IPS-15b (cell line): ENCODE data around the gene DDX28.

Experiments
- H3K27me3 ChIP-seq: one replicate; pipeline ENCODE4 v1.6.1; 2013; ENCODE audit warnings: low read length; ENCODE audit not compliant: control insufficient read depth, insufficient read depth
- H3K36me3 ChIP-seq: one replicate; pipeline ENCODE4 v1.6.1; 2013; ENCODE audit warnings: low read length; ENCODE audit not compliant: control insufficient read depth, insufficient read depth
- H3K4me1 ChIP-seq: one replicate; pipeline ENCODE4 v1.6.1; 2013; ENCODE audit warnings: mild to moderate bottlenecking, low read length; ENCODE audit not compliant: control insufficient read depth, insufficient read depth
- H3K4me3 ChIP-seq: one replicate; pipeline ENCODE4 v1.5.1; 2013; ENCODE audit warnings: low read depth, low read length
- H3K9ac ChIP-seq: one replicate; pipeline ENCODE4 v1.6.1; 2013; ENCODE audit warnings: low read depth, mild to moderate bottlenecking, low read length
- H3K9me3 ChIP-seq: one replicate; pipeline ENCODE4 v1.6.1; 2013; ENCODE audit warnings: mild to moderate bottlenecking, low read length; ENCODE audit not compliant: control insufficient read depth, insufficient read depth

DDX28 gene

GRCh38 chr16:68062910-68063393 is 39.9 kb upstream of the DDX28 start:
- no peaks in the 10 kb centered on the region for H3K4me1 ChIP-seq
- H3K9me3 ChIP-seq, result no peaks in the 10 kb centered on the region
- peaks cover 3% of the 10 kb centered on the region for H3K36me3 ChIP-seq
- no peaks in the 10 kb centered on the region for H3K27me3 ChIP-seq
- no peak overlapping the region for H3K9ac ChIP-seq
- no peak overlapping the region for H3K4me3 ChIP-seq

DNA sequence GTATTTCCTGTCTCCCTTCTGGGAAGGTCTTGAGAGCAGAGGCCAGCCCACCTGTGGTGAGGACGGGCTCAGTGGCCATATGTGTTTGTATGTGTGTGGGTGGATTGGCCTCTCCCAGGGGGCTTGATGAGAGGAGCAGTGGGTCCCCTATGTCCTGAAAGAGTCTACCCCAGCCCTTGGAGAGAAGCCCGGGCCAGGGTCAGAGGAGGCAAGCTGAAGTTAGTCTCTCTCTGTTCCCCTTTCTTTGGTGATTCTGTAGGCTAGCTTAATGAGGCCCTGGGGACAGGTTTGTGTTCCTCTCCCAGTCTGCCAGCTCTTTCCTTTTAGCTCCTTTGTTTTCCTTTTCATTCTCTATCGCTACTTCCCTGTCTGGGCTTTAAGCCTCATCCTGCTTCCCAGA is 38.4 kb upstream of the DDX28 start:
- Histone ChIP-seq H3K27me3 (no peaks in the 10 kb centered on the region), H3K36me3 (peaks cover 3% of the 10 kb centered on the region), H3K4me1 (no peaks in the 10 kb centered on the region), H3K9ac (no peak overlapping the region), H3K4me3 (no peak overlapping the region), H3K9me3 (no peaks in the 10 kb centered on the region)

DNA sequence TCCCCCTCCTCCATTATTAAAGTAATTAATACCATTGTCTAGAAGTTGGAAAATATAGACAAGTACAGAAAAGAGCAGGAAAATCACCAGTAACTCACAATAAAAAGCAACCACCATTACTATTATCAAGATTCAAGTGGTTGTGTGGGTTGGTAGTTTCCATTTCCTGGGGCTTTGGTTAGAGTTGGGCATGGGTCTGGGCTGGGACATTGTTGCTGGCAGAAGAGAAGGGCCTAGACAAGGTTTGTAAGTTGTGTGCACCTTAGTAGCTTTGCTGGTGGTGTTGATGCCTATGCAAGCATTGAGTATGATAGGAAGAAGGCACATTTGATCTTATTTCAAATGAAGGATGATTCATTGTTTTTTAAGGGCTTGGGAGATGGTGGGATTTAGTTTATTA is 36.8 kb upstream of the DDX28 start:
- Histone ChIP-seq H3K27me3 (no peaks in the 10 kb centered on the region), H3K4me1 (no peaks in the 10 kb centered on the region), H3K36me3 (no peaks in the 10 kb centered on the region)

DNA sequence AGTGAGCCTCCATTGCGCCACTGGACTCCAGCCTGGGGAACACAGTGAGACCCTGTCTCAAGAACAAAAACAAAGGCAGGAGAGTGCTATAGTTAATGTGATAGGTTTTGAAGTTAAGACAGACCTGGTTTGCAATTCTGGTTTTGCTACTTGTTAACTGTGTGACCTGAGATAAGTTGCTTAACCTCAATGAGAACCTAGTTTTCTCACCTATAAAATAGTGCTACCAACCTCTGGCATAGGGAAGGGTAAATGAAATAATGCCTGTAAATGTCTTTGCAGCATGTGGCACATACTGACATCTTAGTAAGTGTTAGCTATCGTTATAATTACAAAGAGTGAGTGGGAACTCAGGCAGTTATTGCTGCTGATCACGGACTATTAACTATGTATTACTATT is 32.4 kb upstream of the DDX28 start:
- Histone ChIP-seq H3K4me3 (no peak overlapping the region), H3K9me3 (no peaks in the 10 kb centered on the region), H3K9ac (no peak overlapping the region), H3K4me1 (no peaks in the 10 kb centered on the region), H3K36me3 (peaks cover 2% of the 10 kb centered on the region), H3K27me3 (no peaks in the 10 kb centered on the region)

More for the DNA sequence above, 36.8 kb upstream of the DDX28 start:
- Histone ChIP-seq H3K9ac (no peak overlapping the region), H3K4me3 (no peak overlapping the region), H3K9me3 (no peaks in the 10 kb centered on the region)

GRCh38 chr16:68049449-68049848 is 26.4 kb upstream of the DDX28 start:
- no peak overlapping the region for H3K9ac ChIP-seq
- H3K4me3 ChIP-seq, result no peak overlapping the region
- H3K9me3 ChIP-seq, result no peaks in the 10 kb centered on the region
- no peaks in the 10 kb centered on the region for H3K27me3 ChIP-seq
- H3K4me1 ChIP-seq, result no peaks in the 10 kb centered on the region
- H3K36me3 ChIP-seq, result peaks cover 9% of the 10 kb centered on the region

GRCh38 chr16:68047987-68048386 is 25.0 kb upstream of the DDX28 start:
- H3K27me3 ChIP-seq, result no peaks in the 10 kb centered on the region
- H3K4me3 ChIP-seq, result no peak overlapping the region
- no peak overlapping the region for H3K9ac ChIP-seq
- H3K4me1 ChIP-seq, result no peaks in the 10 kb centered on the region
- peaks cover 8% of the 10 kb centered on the region for H3K36me3 ChIP-seq
- no peaks in the 10 kb centered on the region for H3K9me3 ChIP-seq

GRCh38 chr16:68046106-68046505 is 23.1 kb upstream of the DDX28 start:
- Histone ChIP-seq H3K4me3 (no peak overlapping the region), H3K36me3 (peaks cover 8% of the 10 kb centered on the region), H3K4me1 (no peaks in the 10 kb centered on the region), H3K27me3 (no peaks in the 10 kb centered on the region), H3K9ac (no peak overlapping the region), H3K9me3 (no peaks in the 10 kb centered on the region)

DNA sequence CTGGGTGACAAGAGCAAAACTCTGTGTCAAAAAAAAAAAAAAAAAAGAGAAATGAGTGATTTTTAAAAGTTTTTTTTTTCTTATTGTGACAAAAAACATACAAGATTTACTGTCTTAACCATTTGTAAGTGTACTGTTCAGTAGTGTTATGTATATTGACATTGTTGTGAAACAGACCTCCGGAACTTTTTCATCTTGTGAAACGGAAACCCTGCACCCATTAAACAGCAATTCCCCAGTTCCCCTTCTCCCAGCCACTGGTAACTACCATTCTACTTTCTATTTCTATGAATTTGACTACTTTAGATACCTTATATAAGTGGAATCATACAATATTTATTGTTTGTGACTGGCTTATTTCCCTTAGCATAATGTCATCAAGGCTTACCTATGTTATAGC is 18.8 kb upstream of the DDX28 start:
- Histone ChIP-seq H3K4me1 (no peaks in the 10 kb centered on the region), H3K9me3 (no peaks in the 10 kb centered on the region), H3K4me3 (no peak overlapping the region), H3K27me3 (no peaks in the 10 kb centered on the region), H3K9ac (no peak overlapping the region), H3K36me3 (no peaks in the 10 kb centered on the region)

- Histone ChIP-seq H3K4me1 (no peaks in the 10 kb centered on the region), H3K27me3 (no peaks in the 10 kb centered on the region), H3K9ac (no peak overlapping the region), H3K36me3 (peaks cover 2% of the 10 kb centered on the region), H3K4me3 (no peak overlapping the region), H3K9me3 (no peaks in the 10 kb centered on the region)
These were observed 17.7 kb upstream of the DDX28 start for GRCh38 chr16:68040506-68041288.

- Histone ChIP-seq H3K9ac (no peak overlapping the region), H3K4me3 (no peak overlapping the region), H3K36me3 (peaks cover 2% of the 10 kb centered on the region)
These were observed 15.0 kb upstream of the DDX28 start for GRCh38 chr16:68037841-68038597.

DNA sequence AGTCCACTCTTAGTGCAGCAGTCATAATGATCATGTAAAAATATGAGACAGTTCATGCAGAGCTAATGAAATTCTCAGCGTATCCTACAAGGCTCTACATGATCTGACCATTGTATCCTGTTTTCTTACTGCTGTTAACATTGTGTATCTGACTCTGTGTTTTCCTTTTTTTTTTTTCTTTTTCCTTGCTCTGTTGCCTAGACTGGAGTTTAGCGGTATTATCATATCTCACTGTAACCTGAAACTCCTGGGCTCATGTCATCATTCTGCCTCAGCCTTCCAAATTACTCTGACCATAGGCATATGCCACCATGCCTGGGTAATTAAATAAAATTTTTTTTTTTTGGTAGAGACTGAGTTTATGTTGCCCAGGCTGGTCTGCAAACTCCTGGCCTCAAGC is 12.2 kb upstream of the DDX28 start:
- no peak overlapping the region for H3K4me3 ChIP-seq
- H3K9ac ChIP-seq, result no peak overlapping the region
- H3K4me1 ChIP-seq, result no peaks in the 10 kb centered on the region
- peaks cover 2% of the 10 kb centered on the region for H3K36me3 ChIP-seq
- no peaks in the 10 kb centered on the region for H3K27me3 ChIP-seq
- no peaks in the 10 kb centered on the region for H3K9me3 ChIP-seq

More at GRCh38 chr16:68037841-68038597, 15.0 kb upstream of the DDX28 start:
- Histone ChIP-seq H3K4me1 (no peaks in the 10 kb centered on the region), H3K27me3 (no peaks in the 10 kb centered on the region), H3K9me3 (no peaks in the 10 kb centered on the region)

GRCh38 chr16:68033101-68033500 is 10.1 kb upstream of the DDX28 start:
- H3K9me3 ChIP-seq, result no peaks in the 10 kb centered on the region
- H3K27me3 ChIP-seq, result no peaks in the 10 kb centered on the region
- H3K4me1 ChIP-seq, result no peaks in the 10 kb centered on the region
- peaks cover 2% of the 10 kb centered on the region for H3K36me3 ChIP-seq
- no peak overlapping the region for H3K9ac ChIP-seq
- H3K4me3 ChIP-seq, result no peak overlapping the region
